Measurements from ENCODE around the gene LZTR1. TPM values are rescaled to one million over a fixed set of nuclear protein-coding genes. Genes with fewer than 3 reads are reported as not detected.

Gene LZTR1
- total RNA-seq, 4 donors from 2014 or later: 45.4 to 63.0 (median 53.4) TPM

DNA sequence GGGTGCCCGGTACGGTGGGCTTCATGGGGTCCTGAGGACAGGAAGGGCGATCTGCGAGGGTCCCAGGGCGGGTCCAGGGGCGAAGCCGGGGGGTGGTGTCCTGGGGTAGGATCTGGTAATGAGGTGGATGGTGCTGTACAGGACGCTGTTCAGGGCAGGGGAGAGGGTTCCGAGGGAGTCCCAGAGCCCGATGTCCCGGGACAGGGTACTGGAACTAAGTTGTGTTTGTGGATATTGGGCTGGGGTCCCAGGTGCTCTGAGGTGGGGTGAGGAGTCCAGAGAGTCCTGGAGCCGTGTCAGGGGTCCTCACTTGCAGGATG lies 426 bp downstream of the LZTR1 start:
- Histone ChIP-seq H3K27me3 (no peaks in the 10 kb centered on the region), H3K4me1 (peaks cover 3 to 49% (median 32%) of the 10 kb centered on the region in 3 donors), H3K36me3 (peaks cover 0 to 36% of the 10 kb centered on the region in 2 donors), H3K9me3 (peaks cover 0 to 9% (median 0%) of the 10 kb centered on the region in 3 donors), H3K4me3 (peak overlapping the region; percentile 61 to 62), H3K27ac (peak overlapping the region; percentile 74 to 96 (median 94))
- no peak for ATAC-seq
- WGBS, 2 donors (ENCODE audit: low coverage in 1 of 2): 0% methylated on average over 3 of the region's 12 CpGs; no CpG with 5 or more reads in 1 of the 2 donors
- no peak for TF ChIP-seq POLR2A (IDR thresholded peaks at IDR 0.05)

DNA sequence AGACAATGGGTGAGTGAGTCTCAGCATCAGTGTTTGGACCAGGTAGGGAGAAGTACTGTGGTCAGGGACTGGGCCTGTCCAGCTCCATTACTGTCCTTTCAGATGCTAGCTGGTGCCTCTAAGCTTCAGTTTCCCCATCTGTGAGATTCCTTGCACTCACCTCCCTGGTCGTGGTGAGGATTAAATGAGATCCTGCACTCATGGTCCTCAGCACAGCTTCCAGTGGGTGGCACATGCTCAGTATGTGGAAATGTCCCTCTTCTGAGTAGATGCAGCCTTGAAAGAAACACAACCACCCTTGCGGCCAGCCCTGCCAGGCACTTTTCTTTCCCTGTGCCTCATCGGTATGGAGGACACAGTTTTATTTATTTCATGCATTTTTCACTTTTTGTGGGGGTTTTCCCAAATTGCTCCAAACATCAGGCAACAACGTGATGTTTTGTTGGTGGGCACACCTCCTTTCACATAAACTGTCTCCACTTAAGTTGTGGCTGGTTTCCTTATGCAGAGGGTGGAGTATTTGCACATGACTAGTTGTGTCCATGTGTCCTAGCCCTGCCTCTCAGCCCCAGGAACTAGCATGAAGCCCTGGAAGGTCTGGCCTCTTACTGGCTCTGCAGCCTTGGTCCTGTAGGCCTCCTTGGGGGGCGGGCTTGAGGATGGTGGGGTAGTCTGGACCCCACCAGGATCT lies 1.1 kb downstream of the LZTR1 start:
- Histone ChIP-seq H3K36me3 (peaks cover 0 to 43% of the 10 kb centered on the region in 2 donors), H3K9me3 (peaks cover 0 to 8% (median 0%) of the 10 kb centered on the region in 3 donors), H3K4me1 (peaks cover 3 to 49% (median 32%) of the 10 kb centered on the region in 3 donors), H3K27me3 (no peaks in the 10 kb centered on the region), H3K27ac (peak overlapping the region in 2 of 4 donors; percentile 94 to 95), H3K4me3 (peak overlapping the region; percentile 61 to 62)
- TF ChIP-seq, protein P1, sequence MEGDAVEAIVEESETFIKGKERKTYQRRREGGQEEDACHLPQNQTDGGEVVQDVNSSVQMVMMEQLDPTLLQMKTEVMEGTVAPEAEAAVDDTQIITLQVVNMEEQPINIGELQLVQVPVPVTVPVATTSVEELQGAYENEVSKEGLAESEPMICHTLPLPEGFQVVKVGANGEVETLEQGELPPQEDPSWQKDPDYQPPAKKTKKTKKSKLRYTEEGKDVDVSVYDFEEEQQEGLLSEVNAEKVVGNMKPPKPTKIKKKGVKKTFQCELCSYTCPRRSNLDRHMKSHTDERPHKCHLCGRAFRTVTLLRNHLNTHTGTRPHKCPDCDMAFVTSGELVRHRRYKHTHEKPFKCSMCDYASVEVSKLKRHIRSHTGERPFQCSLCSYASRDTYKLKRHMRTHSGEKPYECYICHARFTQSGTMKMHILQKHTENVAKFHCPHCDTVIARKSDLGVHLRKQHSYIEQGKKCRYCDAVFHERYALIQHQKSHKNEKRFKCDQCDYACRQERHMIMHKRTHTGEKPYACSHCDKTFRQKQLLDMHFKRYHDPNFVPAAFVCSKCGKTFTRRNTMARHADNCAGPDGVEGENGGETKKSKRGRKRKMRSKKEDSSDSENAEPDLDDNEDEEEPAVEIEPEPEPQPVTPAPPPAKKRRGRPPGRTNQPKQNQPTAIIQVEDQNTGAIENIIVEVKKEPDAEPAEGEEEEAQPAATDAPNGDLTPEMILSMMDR (IDR thresholded peaks at IDR 0.05): no peak
- no peak for TF ChIP-seq POLR2AphosphoS5 (IDR thresholded peaks at IDR 0.05)
- TF ChIP-seq EP300 (IDR thresholded peaks at IDR 0.05): no peak
- TF ChIP-seq POLR2A (IDR thresholded peaks at IDR 0.05): no peak
- WGBS, 2 donors (ENCODE audit: low coverage in 1 of 2): 58 to 68% methylated on average over 4 of the region's 5 CpGs
- no peak for ATAC-seq

DNA sequence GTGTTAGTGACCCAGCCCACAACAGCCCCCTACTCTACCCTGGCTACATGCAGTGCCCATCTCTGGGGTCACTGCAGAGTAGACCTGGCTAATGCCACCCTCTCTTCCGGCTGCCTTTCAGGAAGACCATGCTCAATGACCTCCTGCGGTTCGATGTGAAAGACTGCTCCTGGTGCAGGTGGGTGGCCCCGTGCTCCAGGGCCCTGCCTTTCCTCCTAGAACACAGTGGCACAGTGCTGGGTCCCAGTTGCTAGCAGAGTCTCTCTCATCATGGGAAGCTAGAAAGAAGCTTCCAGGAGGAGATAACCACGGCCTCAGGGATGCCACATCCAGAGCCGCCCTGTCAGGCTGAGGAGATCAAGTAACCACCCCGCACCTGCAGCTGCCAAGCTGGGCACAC lies 3.6 kb downstream of the LZTR1 start:
- Histone ChIP-seq H3K4me3 (no peak overlapping the region), H3K36me3 (peaks cover 0 to 67% of the 10 kb centered on the region in 2 donors), H3K9me3 (no peaks in the 10 kb centered on the region), H3K27ac (no peak overlapping the region), H3K4me1 (peaks cover 3 to 32% (median 21%) of the 10 kb centered on the region in 3 donors), H3K27me3 (no peaks in the 10 kb centered on the region)
- no peak for ATAC-seq
- TF ChIP-seq POLR2A (IDR thresholded peaks at IDR 0.05) (no peak), EP300 (IDR thresholded peaks at IDR 0.05) (no peak), POLR2AphosphoS5 (IDR thresholded peaks at IDR 0.05) (no peak)
- TF ChIP-seq, protein P1 (IDR thresholded peaks at IDR 0.05): no peak
- no CpG with 5 or more reads among the region's 7 CpGs for WGBS, 2 donors (ENCODE audit: low coverage in 1 of 2)

DNA sequence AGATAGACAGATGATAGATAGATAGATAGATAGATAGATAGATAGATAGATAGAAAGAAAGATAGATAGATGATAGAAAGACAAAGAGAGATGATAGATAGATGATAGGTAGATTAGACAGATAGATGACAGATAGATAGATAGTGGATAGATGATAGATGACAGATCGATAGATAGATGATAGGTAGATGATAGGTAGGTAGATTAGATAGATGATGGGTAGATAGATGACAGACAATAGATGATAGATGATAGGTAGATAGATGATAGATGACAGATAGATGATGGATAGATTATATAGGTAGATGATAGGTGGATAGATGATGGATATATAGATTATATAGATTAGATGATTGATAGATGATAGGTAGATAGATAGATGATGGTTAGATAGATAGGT lies 4.3 kb downstream of the LZTR1 start:
- H3K4me3 ChIP-seq: no peak overlapping the region
- H3K27ac ChIP-seq: no peak overlapping the region
- TF ChIP-seq, protein P1 (IDR thresholded peaks at IDR 0.05): no peak
- TF ChIP-seq POLR2A (IDR thresholded peaks at IDR 0.05): no peak
- no peak for TF ChIP-seq POLR2AphosphoS5 (IDR thresholded peaks at IDR 0.05)
- no peak for TF ChIP-seq EP300 (IDR thresholded peaks at IDR 0.05)
- H3K27me3 ChIP-seq: no peaks in the 10 kb centered on the region
- peaks cover 0 to 25% (median 15%) of the 10 kb centered on the region in 3 donors for H3K4me1 ChIP-seq
- H3K36me3 ChIP-seq: peaks cover 0 to 73% of the 10 kb centered on the region in 2 donors
- ATAC-seq: no peak
- WGBS, 2 donors (ENCODE audit: low coverage in 1 of 2): 93 to 94% methylated on average over 1 of the region's 1 CpG
- H3K9me3 ChIP-seq: no peaks in the 10 kb centered on the region

DNA sequence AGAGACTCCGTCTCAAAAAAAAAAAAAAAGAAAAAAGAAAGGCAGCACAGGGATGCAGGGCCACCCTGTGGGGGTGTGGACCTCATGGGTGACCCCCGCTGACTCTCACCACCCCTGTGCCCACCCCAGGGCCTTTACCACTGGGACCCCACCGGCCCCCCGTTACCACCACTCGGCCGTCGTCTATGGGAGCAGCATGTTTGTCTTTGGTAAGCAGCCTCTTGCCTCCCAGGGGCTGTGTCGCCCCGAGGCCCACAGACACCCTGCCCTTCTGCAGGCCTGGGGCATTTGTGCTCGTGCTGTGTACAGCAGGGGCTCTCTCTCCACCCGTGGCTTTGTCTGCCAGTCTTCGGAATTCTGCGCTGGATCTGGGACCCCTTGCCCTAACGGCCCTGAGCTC lies 5.3 kb downstream of the LZTR1 start:
- peaks cover 0 to 22% (median 13%) of the 10 kb centered on the region in 3 donors for H3K4me1 ChIP-seq
- H3K36me3 ChIP-seq: peaks cover 0 to 84% of the 10 kb centered on the region in 2 donors
- no peak for ATAC-seq
- no peak overlapping the region for H3K4me3 ChIP-seq
- no peaks in the 10 kb centered on the region for H3K9me3 ChIP-seq
- 80% methylated on average over 3 of the region's 14 CpGs; no CpG with 5 or more reads in 1 of the 2 donors for WGBS, 2 donors (ENCODE audit: low coverage in 1 of 2)
- H3K27ac ChIP-seq: no peak overlapping the region
- no peak for TF ChIP-seq POLR2A (IDR thresholded peaks at IDR 0.05)
- no peak for TF ChIP-seq POLR2AphosphoS5 (IDR thresholded peaks at IDR 0.05)
- no peak for TF ChIP-seq EP300 (IDR thresholded peaks at IDR 0.05)
- TF ChIP-seq, protein P1 (IDR thresholded peaks at IDR 0.05): no peak
- no peaks in the 10 kb centered on the region for H3K27me3 ChIP-seq
